Keratinocyte (primary cell): Measurements from ENCODE around the gene BTG4. TPM values are rescaled to one million over a fixed set of nuclear protein-coding genes. Genes with fewer than 3 reads are reported as not detected.

Experiments used
- DNase-seq: peaks from one replicate; pipeline ENCODE4 v3.0.0-alpha.2; 2011; ENCODE audit warnings: low read depth, missing footprints, low spot score
- FAIRE-seq: peaks from 2 replicates; lab custom pipeline; 2011; peaks lifted over from hg19 to GRCh38; lab: Jason Lieb, UNC
- H2AFZ ChIP-seq: 2 replicates; pipeline ENCODE4 v1.6.0; 2012; ENCODE audit warnings: low read length, control low read depth, inconsistent platforms; ENCODE audit not compliant: control insufficient read depth
- H3K27ac ChIP-seq: 2 replicates; pipeline ENCODE4 v1.5.1; 2011; ENCODE audit warnings: low read length; ENCODE audit not compliant: control insufficient read depth, insufficient read depth
- H3K27me3 ChIP-seq: 3 replicates; pipeline ENCODE4 v1.6.0; 2011; ENCODE audit warnings: low read length; ENCODE audit not compliant: control insufficient read depth, insufficient read depth; ENCODE audit errors: extremely low read depth
- H3K36me3 ChIP-seq, 2 experiments: 2 replicates in 1 of 2; 3 replicates in 1 of 2; pipeline ENCODE4 v1.5.1; 2011; ENCODE audit warnings: low read length in 2 of 2, mild to moderate bottlenecking in 1 of 2; ENCODE audit not compliant: control insufficient read depth in 2 of 2, insufficient read depth in 2 of 2; ENCODE audit errors: extremely low read depth in 1 of 2
- H3K4me1 ChIP-seq: 3 replicates; pipeline ENCODE4 v1.5.1; 2011; ENCODE audit warnings: low read length; ENCODE audit not compliant: control insufficient read depth, insufficient read depth; ENCODE audit errors: extremely low read depth
- H3K4me2 ChIP-seq: 3 replicates; pipeline ENCODE4 v1.6.0; 2011; ENCODE audit warnings: low read depth, low read length; ENCODE audit not compliant: control insufficient read depth, insufficient read depth; ENCODE audit errors: extremely low read depth
- H3K4me3 ChIP-seq, 3 experiments: fragments of 200-600 bp in 1 of 3; sonication (generic) in 1 of 3; 2 replicates in 2 of 3; 3 replicates in 1 of 3; pipeline ENCODE4 v1.5.1; 2011 to 2016; ENCODE audit warnings: low read length in 3 of 3, mild to moderate bottlenecking in 3 of 3, control low read depth in 2 of 3, inconsistent platforms in 1 of 3, low read depth in 1 of 3, mixed read lengths in 1 of 3, mixed run types in 1 of 3, moderate library complexity in 1 of 3; ENCODE audit not compliant: control insufficient read depth in 2 of 3, insufficient read depth in 2 of 3; ENCODE audit errors: extremely low read depth in 1 of 3
- H3K79me2 ChIP-seq: 2 replicates; pipeline ENCODE4 v1.6.0; 2012; ENCODE audit warnings: low read length; ENCODE audit not compliant: control insufficient read depth, insufficient read depth
- H3K9ac ChIP-seq: 3 replicates; pipeline ENCODE4 v1.6.0; 2011; ENCODE audit warnings: low read length; ENCODE audit not compliant: control insufficient read depth, insufficient read depth; ENCODE audit errors: extremely low read depth
- H3K9me1 ChIP-seq: 3 replicates; pipeline ENCODE4 v1.6.0; 2011; ENCODE audit warnings: low read length; ENCODE audit not compliant: control insufficient read depth, insufficient read depth; ENCODE audit errors: extremely low read depth
- H3K9me3 ChIP-seq: 2 replicates; pipeline ENCODE4 v1.5.1; 2012; ENCODE audit warnings: low read depth, low read length; ENCODE audit not compliant: control insufficient read depth
- H4K20me1 ChIP-seq: 3 replicates; pipeline ENCODE4 v1.6.0; 2011; ENCODE audit warnings: low read length; ENCODE audit not compliant: control insufficient read depth, insufficient read depth; ENCODE audit errors: extremely low read depth
- EZH2 ChIP-seq: IDR thresholded peaks from one replicate; pipeline ENCODE4 v1.6.1; 2012; ENCODE audit warnings: inconsistent platforms, mild to moderate bottlenecking, low read length, moderate library complexity
- dilution Hi-C: fragments of 300-500 bp; cut with MboI; formaldehyde crosslinking; loops from one replicate; pipeline ENCODE4 v1.7.0; 2020; ENCODE audit warnings: low sequenced_read_pairs; ENCODE audit not compliant: extremely low pct_ligation_motif_present
- polyA plus RNA-seq, 5 experiments: library from polyadenylated mRNA; depleted of rRNA in 3 of 5; stranded (reverse) in 3 of 5; stranded (forward) in 1 of 5; unstranded in 1 of 5; fragments of >200 nt; gene quantifications; 1 replicate in 1 of 5; 2 replicates in 3 of 5; 3 replicates in 1 of 5; pipeline versions ENCODE4 v1.2.1 to v1.2.3, GENCODE V29; 2011 to 2012; ENCODE audit warnings: missing spikeins in 2 of 5, low read depth in 1 of 5, low replicate concordance in 1 of 5
- TF ChIP-seq, protein P1 (sequence below), 3 experiments: IDR thresholded peaks in 1 of 3; conservative IDR thresholded peaks in 1 of 3; optimal IDR thresholded peaks in 1 of 3; 2 replicates in 2 of 3; 3 replicates in 1 of 3; pipeline versions ENCODE3 to v1.5.1; 2011; ENCODE audit warnings: low read length in 3 of 3, mild to moderate bottlenecking in 3 of 3, moderate library complexity in 2 of 3, control low read depth in 1 of 3, inconsistent platforms in 1 of 3; ENCODE audit not compliant: insufficient read depth in 2 of 3; ENCODE audit errors: extremely low read depth in 1 of 3

BTG4 gene
- polyA plus RNA-seq, 1 donor (not counting 4 experiments of a cell fraction or from before 2014, with no cell fraction given) = 0.12 TPM

DNA sequence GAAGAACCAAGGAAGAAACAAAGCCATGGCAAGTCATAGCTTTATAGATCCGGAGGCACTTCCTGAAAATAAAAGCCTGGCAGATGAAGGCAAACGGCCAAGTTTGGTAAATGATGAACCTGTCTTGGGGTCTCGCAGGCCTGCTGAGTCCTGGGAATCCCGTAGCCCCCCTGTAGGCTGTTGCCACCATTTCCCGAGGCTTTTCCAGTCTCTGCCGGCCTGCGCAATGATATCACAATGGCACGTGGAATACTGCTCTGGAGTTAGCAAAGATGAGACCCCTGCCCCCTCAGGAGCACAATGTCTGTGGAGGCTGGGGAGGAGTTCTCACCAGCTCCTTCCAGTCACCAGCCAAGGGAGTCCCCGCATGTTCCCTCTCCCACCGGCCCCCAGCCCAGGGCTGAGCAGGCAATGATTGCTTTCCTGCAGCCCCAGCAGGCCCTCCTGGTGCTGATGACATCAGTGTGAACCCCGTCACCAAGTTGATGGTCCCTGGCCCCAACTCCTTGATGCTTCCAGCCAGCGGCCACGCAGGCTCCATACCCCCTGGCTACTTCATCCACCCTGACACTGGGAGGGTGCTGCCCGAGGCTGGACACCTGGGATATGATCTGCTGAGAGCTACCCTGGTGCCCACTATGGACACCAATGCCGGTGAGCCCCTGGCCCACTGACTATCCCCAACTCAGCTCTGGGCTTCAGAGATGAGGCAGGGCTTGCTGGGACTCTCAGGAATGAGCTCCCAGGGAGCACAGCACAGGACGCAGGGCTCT lies 55.9 kb downstream of the BTG4 start:
- Histone ChIP-seq H2AFZ (no peak overlapping the region), H3K4me1 (peaks cover 5% of the 10 kb centered on the region), H3K79me2 (no peaks in the 10 kb centered on the region), H3K9ac (no peak overlapping the region), H3K27me3 (peaks cover 15% of the 10 kb centered on the region), H3K27ac (no peak overlapping the region), H3K4me3 (no peak overlapping the region), H3K36me3 (no peaks in the 10 kb centered on the region), H3K4me2 (no peak overlapping the region), H3K9me3 (no peaks in the 10 kb centered on the region), H4K20me1 (no peaks in the 10 kb centered on the region), H3K9me1 (peaks cover 2% of the 10 kb centered on the region)
- TF ChIP-seq, protein P1, sequence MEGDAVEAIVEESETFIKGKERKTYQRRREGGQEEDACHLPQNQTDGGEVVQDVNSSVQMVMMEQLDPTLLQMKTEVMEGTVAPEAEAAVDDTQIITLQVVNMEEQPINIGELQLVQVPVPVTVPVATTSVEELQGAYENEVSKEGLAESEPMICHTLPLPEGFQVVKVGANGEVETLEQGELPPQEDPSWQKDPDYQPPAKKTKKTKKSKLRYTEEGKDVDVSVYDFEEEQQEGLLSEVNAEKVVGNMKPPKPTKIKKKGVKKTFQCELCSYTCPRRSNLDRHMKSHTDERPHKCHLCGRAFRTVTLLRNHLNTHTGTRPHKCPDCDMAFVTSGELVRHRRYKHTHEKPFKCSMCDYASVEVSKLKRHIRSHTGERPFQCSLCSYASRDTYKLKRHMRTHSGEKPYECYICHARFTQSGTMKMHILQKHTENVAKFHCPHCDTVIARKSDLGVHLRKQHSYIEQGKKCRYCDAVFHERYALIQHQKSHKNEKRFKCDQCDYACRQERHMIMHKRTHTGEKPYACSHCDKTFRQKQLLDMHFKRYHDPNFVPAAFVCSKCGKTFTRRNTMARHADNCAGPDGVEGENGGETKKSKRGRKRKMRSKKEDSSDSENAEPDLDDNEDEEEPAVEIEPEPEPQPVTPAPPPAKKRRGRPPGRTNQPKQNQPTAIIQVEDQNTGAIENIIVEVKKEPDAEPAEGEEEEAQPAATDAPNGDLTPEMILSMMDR (optimal IDR thresholded peaks at IDR 0.05 in 1 of 3, IDR thresholded peaks at IDR 0.05 in 1 of 3, conservative IDR thresholded peaks at IDR 0.05 in 1 of 3; ENCODE audit: extremely low read depth in 1 of 3, insufficient read depth in 2 of 3, low read length in 3 of 3) = no peak
- TF ChIP-seq EZH2 = no peak
- dilution Hi-C loops = no loop called here
- DNase-seq = no peak
- no peak for FAIRE-seq

DNA sequence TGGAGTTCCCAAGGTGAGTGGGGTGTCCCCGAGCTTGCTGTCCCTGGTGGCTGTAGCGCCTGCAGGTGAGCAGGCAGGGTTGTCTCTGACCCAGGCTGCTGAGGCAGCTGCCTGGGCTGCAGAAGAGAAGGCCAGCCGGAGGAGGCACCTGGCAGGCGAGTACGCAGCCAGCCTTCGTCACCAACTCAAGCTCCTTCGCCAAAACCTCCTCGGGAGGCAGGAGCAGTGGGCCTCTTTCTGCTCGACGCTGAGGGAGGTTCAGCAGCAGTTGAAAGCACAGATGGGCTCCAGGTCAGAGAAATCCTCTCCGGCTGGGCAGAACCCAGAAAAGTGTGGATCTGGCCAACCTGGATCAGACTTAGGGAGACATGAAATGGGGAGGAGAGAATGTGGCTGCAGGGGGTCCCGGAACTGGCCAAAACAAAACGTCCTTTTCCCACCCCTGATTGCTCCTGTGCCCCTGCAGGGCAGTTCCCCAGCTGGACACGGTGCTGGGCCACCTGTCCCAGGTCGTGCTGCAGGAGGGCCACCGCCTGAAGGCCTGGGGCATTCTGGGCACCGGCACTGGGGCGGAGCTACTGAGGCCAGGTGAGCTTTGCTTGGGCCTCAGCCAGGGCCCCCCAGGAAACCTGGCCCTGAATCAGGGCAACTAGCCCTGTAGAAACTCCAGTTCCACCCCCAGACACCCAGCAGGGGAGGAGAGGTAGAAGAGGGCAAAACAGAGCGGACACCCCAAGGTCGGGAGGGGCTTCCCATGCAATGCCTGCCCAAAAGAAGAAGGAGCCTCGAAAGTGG lies 56.7 kb downstream of the BTG4 start:
- DNase-seq (no peak), FAIRE-seq (no peak)
- no peak overlapping the region for H2AFZ ChIP-seq
- no peak overlapping the region for H3K4me3 ChIP-seq
- dilution Hi-C loops = no loop called here
- H3K4me1 ChIP-seq = peaks cover 5% of the 10 kb centered on the region
- no peak for TF ChIP-seq EZH2
- TF ChIP-seq, protein P1 (optimal IDR thresholded peaks at IDR 0.05 in 1 of 3, IDR thresholded peaks at IDR 0.05 in 1 of 3, conservative IDR thresholded peaks at IDR 0.05 in 1 of 3; ENCODE audit: extremely low read depth in 1 of 3, insufficient read depth in 2 of 3, low read length in 3 of 3) = no peak
- peaks cover 15% of the 10 kb centered on the region for H3K27me3 ChIP-seq
- no peaks in the 10 kb centered on the region for H3K9me3 ChIP-seq
- peak overlapping the region; percentile 42 for H3K4me2 ChIP-seq
- no peak overlapping the region for H3K27ac ChIP-seq
- no peaks in the 10 kb centered on the region for H3K36me3 ChIP-seq
- no peaks in the 10 kb centered on the region for H3K79me2 ChIP-seq
- no peaks in the 10 kb centered on the region for H4K20me1 ChIP-seq
- H3K9ac ChIP-seq = no peak overlapping the region
- peaks cover 2% of the 10 kb centered on the region for H3K9me1 ChIP-seq
